ENCODE data around the gene KRT4. TPM values are rescaled to one million over a fixed set of nuclear protein-coding genes. Genes with fewer than 3 reads are reported as not detected.

Gene KRT4
- polyA plus RNA-seq, 2 of the 4 experiments (the other 2 are of a cell fraction) = 2.1 to 12.8 TPM

GRCh38 chr12:52831251-52831650 is 17.3 kb upstream of the KRT4 start:
- FAIRE-seq = no peak
- Histone ChIP-seq H3K4me2 (no peak overlapping the region), H3K27ac (no peak overlapping the region), H3K9me3 (no peaks in the 10 kb centered on the region), H3K4me3 (no peak overlapping the region), H3K4me1 (peaks cover 12% of the 10 kb centered on the region; the same call in 2 of the 3 replicates)
- DNase-seq (ENCODE audit: low read depth in 1 of 2, low spot score in 1 of 2) = no peak
- TF ChIP-seq POLR2A (IDR thresholded peaks at IDR 0.05; ENCODE audit: low read length) (no peak), SREBF2 (IDR thresholded peaks at IDR 0.05) (no peak), CHD2 (IDR thresholded peaks at IDR 0.05; ENCODE audit: low read length, partially characterized antibody) (no peak), ATOH8 (CRISPR knock-in tag; IDR thresholded peaks at IDR 0.05; ENCODE audit: low read depth) (no peak), JUN (IDR thresholded peaks at IDR 0.05) (no peak), MAFK (IDR thresholded peaks at IDR 0.05; ENCODE audit: partially characterized antibody) (no peak), MYC (IDR thresholded peaks at IDR 0.05; ENCODE audit: borderline replicate concordance, low read length) (no peak), EHF (CRISPR knock-in tag; IDR thresholded peaks at IDR 0.05) (no peak), NPAS2 (CRISPR knock-in tag; IDR thresholded peaks at IDR 0.05; ENCODE audit: borderline replicate concordance) (no peak), RARB (CRISPR knock-in tag; IDR thresholded peaks at IDR 0.05) (no peak), KDM1A (IDR thresholded peaks at IDR 0.05; ENCODE audit: low read depth) (no peak), ELK1 (IDR thresholded peaks at IDR 0.05; ENCODE audit: low read depth, low read length) (no peak)
- 92% methylated on average over 7 of the region's 7 CpGs for WGBS (ENCODE audit: missing lambda C conversion rate)
- no peak for ATAC-seq
- ChIA-PET CTCF (interaction anchor here (0.6 to 1.0 kb wide), 5 partner anchors 26 to 936 kb away, joined by 3 to 4 read pairs (median 3); no protein-coding TSS in a partner anchor), POLR2A (no interaction called here)

- H3K4me2 ChIP-seq = no peak overlapping the region
- FAIRE-seq = no peak
- no peak for DNase-seq (ENCODE audit: low read depth in 1 of 2, low spot score in 1 of 2)
- no peak overlapping the region for H3K27ac ChIP-seq
- no peak for TF ChIP-seq KDM1A (IDR thresholded peaks at IDR 0.05; ENCODE audit: low read depth)
- TF ChIP-seq ZNF302 (CRISPR knock-in tag; IDR thresholded peaks at IDR 0.05) = no peak
- no peak for TF ChIP-seq PHF8 (IDR thresholded peaks at IDR 0.05; ENCODE audit: borderline replicate concordance, low read depth)
- TF ChIP-seq CHD2 (IDR thresholded peaks at IDR 0.05; ENCODE audit: low read length, partially characterized antibody) = no peak
- TF ChIP-seq ZC3H11A (IDR thresholded peaks at IDR 0.05) = no peak
- no peak for TF ChIP-seq RNF2 (IDR thresholded peaks at IDR 0.05; ENCODE audit: borderline replicate concordance, low read depth)
- TF ChIP-seq ZFP36 (IDR thresholded peaks at IDR 0.05; ENCODE audit: borderline replicate concordance, partially characterized antibody) = no peak
- TF ChIP-seq RFX5 (IDR thresholded peaks at IDR 0.05) = no peak
- CTCF ChIA-PET = interaction anchor here (1.0 to 1.5 kb wide), 2 partner anchors 12 to 49 kb away, joined by 3 to 5 read pairs; no protein-coding TSS in a partner anchor
- POLR2A ChIA-PET = no interaction called here
- 75% methylated on average over 8 of the region's 8 CpGs for WGBS (ENCODE audit: missing lambda C conversion rate)
- H3K4me1 ChIP-seq = peaks cover 9% of the 10 kb centered on the region; the same call in 2 of the 3 replicates
- no peak for ATAC-seq
- H3K9me3 ChIP-seq = no peaks in the 10 kb centered on the region
- no peak overlapping the region for H3K4me3 ChIP-seq
Measured at GRCh38 chr12:52829986-52830770, 16.3 kb upstream of the KRT4 start.

GRCh38 chr12:52828591-52829021 is 14.7 kb upstream of the KRT4 start:
- Histone ChIP-seq H3K4me1 (peaks cover 9% of the 10 kb centered on the region; the same call in 2 of the 3 replicates), H3K9me3 (no peaks in the 10 kb centered on the region), H3K4me3 (no peak overlapping the region), H3K4me2 (no peak overlapping the region), H3K27ac (no peak overlapping the region)
- no peak for ATAC-seq
- POLR2A ChIA-PET = no interaction called here
- CTCF ChIA-PET = interaction anchor here (0.9 kb wide), 1 partner anchor 37 kb away, joined by 3 read pairs; no protein-coding TSS in a partner anchor
- FAIRE-seq = no peak
- TF ChIP-seq FOSB (CRISPR knock-in tag; IDR thresholded peaks at IDR 0.05) (no peak), FOSL2 (IDR thresholded peaks at IDR 0.05) (no peak), FOSL2 (CRISPR knock-in tag; IDR thresholded peaks at IDR 0.05) (no peak), CHD2 (IDR thresholded peaks at IDR 0.05; ENCODE audit: low read length, partially characterized antibody) (no peak), FOXS1 (CRISPR knock-in tag; IDR thresholded peaks at IDR 0.05) (no peak), HEYL (CRISPR knock-in tag; IDR thresholded peaks at IDR 0.05) (no peak), RFX5 (IDR thresholded peaks at IDR 0.05) (no peak), RAD21 (conservative IDR thresholded peaks at IDR 0.05 in 1 of 2, IDR thresholded peaks at IDR 0.05 in 1 of 2) (no peak), ZSCAN20 (CRISPR knock-in tag; IDR thresholded peaks at IDR 0.05) (no peak)
- DNase-seq (ENCODE audit: low read depth in 1 of 2, low spot score in 1 of 2) = no peak
- WGBS (ENCODE audit: missing lambda C conversion rate) = 35% methylated on average over 2 of the region's 2 CpGs

Measured in A549 (cell line).